SW480 (cell line): Measurements from ENCODE around the gene KIR2DL3.

ENCODE experiments used
- DNase-seq: peaks from one replicate; pipeline ENCODE4 v3.0.0-alpha.2; 2016; ENCODE audit warnings: low spot score

KIR2DL3 gene

DNA sequence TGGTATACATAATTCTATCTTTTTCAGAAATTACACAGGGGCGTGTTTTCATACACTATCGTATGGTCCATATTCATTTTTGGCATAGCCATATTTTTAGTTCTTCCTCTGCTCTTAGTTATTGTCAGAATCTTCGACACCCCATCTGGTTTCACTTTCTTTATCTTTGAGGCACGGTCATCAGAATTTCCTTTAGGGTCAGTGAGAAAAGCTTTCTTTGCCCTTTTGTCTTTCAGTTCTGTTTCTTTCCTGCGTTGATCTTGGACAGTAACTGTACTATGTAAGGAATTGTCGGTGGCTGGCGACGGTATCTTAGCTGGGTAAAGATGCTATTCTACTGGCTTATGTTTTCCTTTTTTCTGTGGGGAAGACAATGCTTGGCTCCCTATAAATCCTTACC lies 54.5 kb downstream of the KIR2DL3 start:
- DNase-seq: no peak

DNA sequence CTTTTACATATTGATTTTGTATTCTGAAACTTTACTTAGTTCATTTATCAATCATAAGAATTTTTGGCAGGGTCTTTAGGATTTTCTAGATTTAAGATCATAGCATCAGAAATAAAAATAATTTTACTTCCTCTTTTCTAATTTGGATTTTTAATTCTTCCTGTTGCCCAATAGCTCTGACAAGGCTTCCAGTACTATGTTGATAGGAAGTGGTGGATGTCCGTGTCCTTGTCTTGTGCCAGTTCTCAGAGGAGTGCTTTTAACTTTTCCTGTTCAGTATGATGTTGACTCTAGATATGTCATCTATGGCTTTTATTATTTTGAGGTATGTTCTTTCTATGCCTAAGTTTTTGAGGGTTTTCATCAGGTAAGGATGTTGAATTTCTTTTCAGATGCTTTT lies 57.4 kb downstream of the KIR2DL3 start:
- DNase-seq: no peak
